ENCODE data around the gene PIGM. TPM values are rescaled to one million over a fixed set of nuclear protein-coding genes. Genes with fewer than 3 reads are reported as not detected.

The PIGM gene
- total and polyA plus RNA-seq, 2 of the 13 experiments (the other 11 are each of a cell fraction or from before 2014, with no cell fraction given), result 3.4 to 4.6 TPM

- TF ChIP-seq ZBED4 (CRISPR knock-in tag; IDR thresholded peaks at IDR 0.05; ENCODE audit: borderline replicate concordance) (no peak; the same call in 1 of the 2 replicates), PRDM15 (CRISPR knock-in tag; IDR thresholded peaks at IDR 0.05) (peak; percentile 99), STAT5B (CRISPR knock-in tag; IDR thresholded peaks at IDR 0.05) (no peak), RFX1 (IDR thresholded peaks at IDR 0.05) (no peak), ATF3 (CRISPR knock-in tag; IDR thresholded peaks at IDR 0.05) (no peak), ZNF225 (CRISPR knock-in tag; IDR thresholded peaks at IDR 0.05) (no peak), ZEB1 (IDR thresholded peaks at IDR 0.05; ENCODE audit: insufficient replicate concordance, low read depth) (peak; percentile 77), ZNF331 (CRISPR knock-in tag; IDR thresholded peaks at IDR 0.05) (no peak; the same call in 1 of the 2 replicates), NCOR1 (IDR thresholded peaks at IDR 0.05; ENCODE audit: borderline replicate concordance, low read length) (no peak), ZBTB1 (CRISPR knock-in tag; IDR thresholded peaks at IDR 0.05; ENCODE audit: borderline replicate concordance) (no peak), ZNF670 (CRISPR knock-in tag; IDR thresholded peaks at IDR 0.05; ENCODE audit: borderline replicate concordance) (peak; percentile 62; the same call in 1 of the 2 replicates), NFYB (CRISPR knock-in tag; IDR thresholded peaks at IDR 0.05) (peak; percentile 67), SALL2 (CRISPR knock-in tag; IDR thresholded peaks at IDR 0.05) (no peak; the same call in 1 of the 2 replicates), ELF3 (CRISPR knock-in tag; IDR thresholded peaks at IDR 0.05) (peak; percentile 76; the same call in 1 of the 2 replicates), ATF1 (CRISPR knock-in tag; IDR thresholded peaks at IDR 0.05) (0 out of 2 replicates have a peak, but pooled peaks have one; percentile 41), ZC3H4 (CRISPR knock-in tag; IDR thresholded peaks at IDR 0.05; ENCODE audit: borderline replicate concordance) (no peak), PITX1 (CRISPR knock-in tag; IDR thresholded peaks at IDR 0.05) (peak; percentile 63; the same call in 1 of the 2 replicates), ZSCAN20 (CRISPR knock-in tag; IDR thresholded peaks at IDR 0.05; ENCODE audit: borderline replicate concordance) (no peak), RXRA (CRISPR knock-in tag; IDR thresholded peaks at IDR 0.05) (peak; percentile 44), CCAR2 (optimal IDR thresholded peaks at IDR 0.05; ENCODE audit: low read depth, low read length) (peak; percentile 87), ZNF550 (CRISPR knock-in tag; IDR thresholded peaks at IDR 0.05; ENCODE audit: borderline replicate concordance) (no peak), ZNF629 (CRISPR knock-in tag; conservative IDR thresholded peaks at IDR 0.05) (no peak), ZBTB7B (CRISPR knock-in tag; IDR thresholded peaks at IDR 0.05) (peak; percentile 49; the same call in 1 of the 2 replicates), ARNT (IDR thresholded peaks at IDR 0.05) (no peak)
Observed at GRCh38 chr1:160031365-160032164, at the start of gene PIGM (continued).
